HG03060 (cell line): ENCODE measurements around the gene KPNA6.

ENCODE experiments used
- ATAC-seq: cut with Tn5 transposase; IDR thresholded peaks from one replicate; pipeline ENCODE4 v1.9.1; 2021; ENCODE audit warnings: low read depth, moderate number of reproducible peaks; ENCODE audit not compliant: unreplicated experiment

Gene KPNA6

DNA sequence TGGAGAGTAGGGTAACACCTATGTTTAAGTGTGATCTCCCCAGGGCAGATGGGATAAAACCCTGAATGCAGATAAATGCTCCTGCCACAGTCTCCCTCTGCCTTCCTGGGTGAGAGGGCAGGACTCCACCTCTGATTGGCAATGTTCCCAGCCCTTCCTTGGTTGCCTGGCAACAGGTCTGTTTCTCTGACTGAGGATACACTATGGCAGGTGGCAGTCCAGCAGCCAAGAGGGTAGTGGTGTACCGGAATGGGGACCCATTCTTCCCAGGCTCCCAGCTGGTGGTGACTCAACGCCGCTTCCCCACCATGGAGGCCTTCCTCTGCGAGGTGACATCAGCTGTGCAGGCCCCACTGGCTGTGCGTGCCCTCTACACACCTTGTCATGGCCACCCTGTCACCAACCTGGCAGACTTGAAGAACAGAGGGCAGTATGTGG is 101.1 kb downstream of the KPNA6 start, which contains the start of gene DCDC2B:
DCDC2B (plus strand) TSS at position 199 of the 438 bp plus-strand sequence; CDS start at position 204, 5 bp downstream.
- no peak for ATAC-seq

GRCh38 chr1:32215629-32216480 is 108.0 kb downstream of the KPNA6 start:
- no peak for ATAC-seq

- ATAC-seq = no peak
Observed at GRCh38 chr1:32216566-32216965, 108.7 kb downstream of the KPNA6 start.

DNA sequence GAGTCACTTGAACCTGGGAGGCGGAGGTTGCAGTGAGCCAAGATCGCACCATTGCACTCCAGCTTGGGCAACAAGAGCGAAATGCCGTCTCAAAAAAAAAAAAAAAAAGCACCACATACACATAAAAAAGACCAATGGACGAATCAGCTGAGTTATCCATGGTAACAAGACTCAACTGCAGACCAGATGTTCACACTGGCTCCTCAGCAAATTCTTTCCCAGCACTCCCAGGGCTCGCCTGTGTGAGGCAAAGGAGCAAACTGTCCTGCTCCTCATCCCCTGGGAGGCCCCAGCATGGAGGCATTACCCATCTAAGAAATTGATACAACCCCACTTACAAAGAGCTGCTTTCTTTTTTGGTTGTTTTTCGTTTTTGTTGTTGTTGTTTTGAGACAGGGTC is 111.2 kb downstream of the KPNA6 start:
- no peak for ATAC-seq

GRCh38 chr1:32220746-32221580 is 113.1 kb downstream of the KPNA6 start:
- no peak for ATAC-seq

DNA sequence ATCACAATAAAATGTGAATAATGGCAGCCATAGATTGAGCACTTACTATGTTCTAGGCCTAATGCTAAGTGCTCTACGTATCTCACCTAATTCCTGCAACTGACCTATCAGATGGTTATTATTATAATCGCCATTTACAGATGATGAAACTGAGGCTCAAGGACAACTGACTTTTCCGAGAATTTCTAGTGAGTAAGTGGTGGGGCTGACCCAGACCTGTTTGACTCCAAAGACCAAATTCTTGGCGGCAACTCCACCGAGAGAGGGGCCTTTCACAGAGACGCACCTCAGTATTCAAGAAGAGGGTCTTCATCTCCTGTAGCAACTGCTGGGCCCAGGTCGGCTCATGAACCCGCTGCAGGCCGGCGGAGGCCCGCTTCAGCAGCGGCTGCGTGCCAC is 113.7 kb downstream of the KPNA6 start:
- ATAC-seq = no peak

GRCh38 chr1:32221980-32222755 is 114.3 kb downstream of the KPNA6 start, which contains the start of the genes EIF3I and TMEM234:
EIF3I (plus strand) TSS chr1:32222407; CDS start chr1:32222442, 35 bp downstream.
TMEM234 (minus strand) TSS chr1:32222353; CDS start chr1:32222322, 31 bp downstream.
- ATAC-seq = no peak

DNA sequence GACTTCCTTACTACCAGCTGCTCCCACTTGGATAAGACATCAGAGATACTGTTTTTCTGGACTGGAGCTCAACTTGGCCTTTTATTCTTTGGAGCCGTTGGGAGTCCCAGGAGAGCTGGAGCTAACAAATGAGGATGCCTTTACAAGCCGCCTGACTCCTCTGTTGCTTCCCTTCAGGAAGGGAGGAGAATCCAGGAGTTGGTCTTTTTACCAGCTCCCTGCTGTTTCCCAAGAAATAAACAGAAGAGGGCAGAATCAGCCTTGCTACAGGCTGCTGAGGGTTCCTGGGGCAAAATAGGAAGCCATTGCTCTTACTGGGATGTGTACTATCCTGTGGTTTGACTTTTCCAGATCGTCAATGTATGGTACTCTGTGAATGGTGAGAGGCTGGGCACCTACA is 115.8 kb downstream of the KPNA6 start:
- ATAC-seq = no peak

DNA sequence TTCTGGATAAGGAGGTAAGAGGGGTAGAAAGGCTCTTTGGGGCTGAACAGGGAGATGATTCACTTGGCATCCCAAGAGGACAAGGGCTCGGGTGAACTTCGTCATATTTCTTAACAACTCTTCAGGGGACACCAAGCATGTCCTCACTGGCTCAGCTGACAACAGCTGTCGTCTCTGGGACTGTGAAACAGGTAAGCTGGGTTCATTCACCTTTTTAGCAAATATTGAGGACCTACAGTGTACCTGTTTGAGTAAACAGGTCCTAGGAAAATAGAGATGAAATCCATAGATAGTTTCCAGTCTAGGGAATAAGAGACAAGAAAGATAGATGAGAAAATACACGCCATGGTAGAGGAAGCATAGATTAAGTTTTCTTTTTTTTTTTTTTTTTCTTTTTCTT is 116.4 kb downstream of the KPNA6 start:
- ATAC-seq = no peak
